NCI-H1417 treated with DMSO at 0.1 percent for 48 hours (cell line): ENCODE measurements around the gene SLC39A6.
"Not testable (repeated sequence)": the region's sequence is repeated elsewhere in the genome, so short reads cannot be mapped to it uniquely, and the experiment has no call there.

Source experiments
- DNase-seq: peaks from one replicate; lab custom pipeline; 2025; lab: John Stamatoyannopoulos, UW

The SLC39A6 gene

DNA sequence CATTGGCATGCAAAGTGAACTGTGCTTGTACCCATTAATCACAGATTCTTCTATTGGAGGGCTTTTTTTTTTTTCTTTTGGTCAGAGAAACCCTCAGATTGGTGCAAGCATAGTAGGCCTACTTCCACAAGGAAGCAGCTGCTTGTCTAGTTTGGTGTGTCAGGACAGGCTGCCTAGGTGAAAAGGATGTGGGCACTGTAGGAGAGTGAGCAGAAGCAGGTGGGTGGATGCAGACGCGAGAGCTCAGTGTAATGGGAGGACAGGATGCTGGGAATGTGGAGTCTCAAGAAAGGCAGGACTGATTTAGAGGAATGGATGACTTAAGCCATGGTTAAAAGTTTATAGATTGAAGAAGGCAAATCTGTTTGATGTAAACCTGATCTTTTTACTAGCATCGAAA is 3.6 kb upstream of the SLC39A6 start:
- no peak for DNase-seq

GRCh38 chr18:36131692-36132483 is 2.7 kb upstream of the SLC39A6 start:
- no peak for DNase-seq

- no peak for DNase-seq
These were observed 1.9 kb upstream of the SLC39A6 start for GRCh38 chr18:36130883-36131653.

DNA sequence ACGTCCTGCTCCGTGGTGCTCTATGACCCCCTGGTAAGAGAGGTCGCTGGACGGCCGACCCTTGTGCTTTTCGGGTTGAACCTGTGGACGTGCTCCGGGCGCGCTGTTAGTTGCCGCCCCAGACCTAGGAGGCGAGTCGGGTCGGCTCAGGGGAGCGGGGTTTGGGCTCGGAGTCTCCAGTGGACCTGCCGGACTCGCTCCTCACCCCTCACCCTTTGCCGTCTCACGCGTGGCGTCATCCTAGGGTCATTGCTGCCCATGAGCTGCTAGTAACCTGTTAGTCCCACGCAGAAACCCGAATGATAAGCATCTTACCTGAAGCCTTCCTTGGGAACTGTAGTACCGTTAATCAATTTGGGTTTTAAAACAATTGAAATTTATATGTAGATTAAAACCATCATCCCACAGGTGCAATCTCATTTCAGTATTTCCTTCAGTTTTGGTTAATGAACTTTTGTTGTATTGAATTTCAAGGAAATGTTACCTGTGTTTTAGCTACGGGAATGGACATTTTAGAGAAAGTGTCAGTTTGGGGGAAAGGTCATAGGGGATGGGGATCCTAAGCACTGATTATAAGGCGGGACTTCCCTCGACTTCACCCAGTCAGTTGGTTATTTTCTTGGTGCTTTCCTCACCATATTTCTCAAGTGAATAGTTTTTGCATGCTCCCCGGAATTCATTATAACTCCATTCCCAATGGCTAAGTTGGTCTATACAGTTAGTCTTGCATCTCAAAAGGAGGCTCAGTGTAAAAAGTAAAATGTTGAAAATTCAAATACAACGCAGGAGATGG is 1.1 kb upstream of the SLC39A6 start:
- DNase-seq = no peak

- no peak for DNase-seq
These were observed 237 bp downstream of the SLC39A6 start for GRCh38 chr18:36128907-36129299.

GRCh38 chr18:36128530-36128870 is 640 bp downstream of the SLC39A6 start:
- DNase-seq = no peak

DNA sequence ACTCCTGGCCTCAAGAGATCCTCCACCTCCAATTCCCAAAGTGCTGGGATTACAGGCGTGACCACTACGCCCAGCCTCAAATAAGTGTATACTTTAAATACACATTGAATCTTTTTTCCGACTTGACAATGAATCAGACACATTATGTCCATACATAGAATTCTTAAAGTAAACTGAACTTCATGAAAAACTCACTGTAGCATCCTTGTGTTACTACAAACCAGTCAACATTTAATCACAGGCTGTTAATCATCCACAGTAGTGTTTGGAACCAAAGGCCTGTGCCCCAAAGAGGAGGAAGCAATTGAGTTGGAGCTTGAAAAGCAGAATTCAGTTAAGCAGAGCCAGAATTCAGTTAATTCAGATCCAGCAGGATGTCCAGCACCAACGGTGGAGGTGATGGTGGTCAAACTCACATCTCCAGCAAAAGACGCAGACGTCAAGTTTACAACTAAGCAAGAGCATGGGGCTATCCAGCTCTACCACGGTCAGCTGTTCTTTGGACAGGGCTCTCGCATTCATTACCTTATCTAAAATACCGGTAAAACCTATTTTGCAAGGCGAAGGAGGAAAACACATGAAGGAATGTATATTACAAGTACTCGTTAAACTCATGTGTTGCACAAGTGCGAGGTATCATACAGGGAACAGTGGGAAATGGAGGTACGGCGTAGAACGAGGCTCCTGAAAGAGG is 1.2 kb downstream of the SLC39A6 start:
- no peak for DNase-seq

- no peak for DNase-seq
These were observed 2.5 kb downstream of the SLC39A6 start for GRCh38 chr18:36126668-36127067.

- DNase-seq = no peak
These were observed 4.3 kb downstream of the SLC39A6 start for GRCh38 chr18:36124841-36125240.

DNA sequence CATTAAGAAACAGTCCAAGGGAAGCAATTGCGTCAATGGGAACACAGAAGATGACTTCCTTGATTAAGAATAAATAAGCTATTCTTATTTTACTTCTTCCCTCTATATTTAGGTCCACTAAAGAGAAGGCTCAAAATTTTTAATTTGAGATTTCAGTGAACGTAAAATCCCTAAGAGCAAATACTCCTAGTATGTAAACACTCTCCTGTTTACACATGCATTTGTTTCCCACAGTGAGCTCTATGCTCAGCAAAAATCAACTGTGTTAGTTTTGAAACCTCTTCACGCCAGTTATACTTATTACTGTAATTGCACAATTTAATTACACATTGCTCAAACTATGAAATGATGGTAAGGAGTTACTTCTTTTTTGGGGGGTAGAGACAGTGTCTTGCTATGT is 8.8 kb downstream of the SLC39A6 start:
- DNase-seq = peak; percentile 5

DNA sequence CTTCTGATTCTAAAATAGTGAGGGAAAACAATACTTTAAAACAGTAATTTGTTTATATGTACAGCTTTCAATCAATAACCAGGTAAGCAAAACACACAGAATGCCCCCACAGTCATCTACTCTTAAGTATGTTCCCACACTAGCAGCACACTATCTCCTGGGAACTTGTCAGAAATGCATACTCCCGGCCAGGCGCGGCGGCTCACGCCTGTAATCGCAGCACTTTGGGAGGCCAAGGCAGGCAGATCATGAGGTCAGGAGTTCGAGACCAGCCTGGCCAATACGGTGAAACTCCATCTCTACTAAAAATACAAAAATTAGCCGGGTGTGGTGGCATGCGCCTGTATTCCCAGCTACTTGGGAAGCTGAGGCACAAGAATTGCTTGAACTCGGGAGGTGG is 12.4 kb downstream of the SLC39A6 start:
- DNase-seq = not testable (repeated sequence)

DNA sequence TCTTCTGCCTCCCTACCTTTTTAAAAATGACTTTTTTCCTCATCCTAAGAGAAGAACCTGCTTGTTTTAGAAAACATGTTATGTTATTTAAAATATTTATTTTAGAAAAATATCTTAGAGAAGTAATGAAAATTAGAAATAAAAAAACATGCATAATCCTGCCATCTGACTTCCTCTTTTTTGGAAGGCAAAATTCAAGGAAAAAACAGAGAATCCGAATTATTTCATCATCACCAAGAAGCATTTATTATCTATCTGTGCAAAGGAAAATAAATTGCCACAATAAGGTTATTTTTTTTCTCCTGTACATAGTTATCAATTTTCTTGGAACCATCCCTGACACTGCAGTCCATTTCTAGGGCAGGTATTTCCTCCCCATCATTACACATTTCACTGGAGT is 14.4 kb downstream of the SLC39A6 start:
- DNase-seq = no peak

DNA sequence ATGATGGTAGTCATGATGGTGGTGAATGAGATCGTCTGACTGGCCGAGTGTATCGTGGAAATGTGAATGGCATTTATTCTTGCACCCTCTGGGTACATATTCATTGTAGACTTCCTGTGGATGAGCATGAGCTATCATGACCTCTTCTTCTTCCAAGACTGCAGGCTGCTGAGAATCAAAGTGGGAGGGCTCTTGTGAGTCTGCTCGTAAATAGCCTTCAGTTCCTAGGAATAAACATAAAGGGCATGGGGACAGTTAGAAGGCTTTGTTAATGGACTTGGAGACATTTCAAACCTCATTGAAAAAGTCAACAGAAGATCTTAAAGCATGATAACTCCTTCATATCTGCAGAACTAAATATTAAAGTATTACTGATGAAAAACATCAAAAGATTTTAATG is 14.9 kb downstream of the SLC39A6 start:
- DNase-seq = no peak

DNA sequence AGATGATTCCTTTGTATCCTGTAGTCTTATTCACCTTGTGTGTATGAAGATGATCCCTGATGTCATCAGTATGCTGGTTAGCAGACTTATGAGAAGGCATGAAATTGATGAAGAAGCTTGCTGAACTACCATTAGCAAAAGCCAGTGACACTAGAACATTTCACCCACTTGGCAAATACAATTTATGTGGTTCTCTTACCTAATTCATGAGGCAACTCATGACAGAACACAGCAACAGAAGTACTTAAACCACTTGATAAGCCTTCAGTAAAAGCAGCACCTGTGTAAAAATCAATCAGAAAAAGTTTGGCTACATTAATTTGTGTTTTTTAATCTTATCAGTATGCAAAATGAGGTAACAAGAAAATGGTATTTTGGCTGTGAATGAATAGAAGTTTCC is 16.8 kb downstream of the SLC39A6 start:
- no peak for DNase-seq

DNA sequence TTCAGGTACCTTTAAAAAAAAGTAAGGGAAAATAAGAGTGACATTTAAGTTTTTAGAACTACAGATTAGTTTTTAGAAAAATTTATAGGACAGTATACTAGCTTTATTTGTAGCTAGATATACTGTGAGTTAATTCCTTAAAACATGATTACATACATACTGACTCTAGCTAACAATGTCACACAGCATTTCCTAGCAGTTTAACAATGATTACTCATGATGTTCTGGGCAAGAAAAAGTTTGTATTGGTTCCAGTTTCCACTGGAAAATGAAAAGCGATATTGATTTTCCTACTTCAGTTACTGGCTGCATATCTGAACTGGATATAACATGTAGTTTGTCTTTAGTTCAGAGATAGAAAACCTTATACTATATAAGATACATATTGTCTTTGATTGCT is 19.4 kb downstream of the SLC39A6 start:
- no peak for DNase-seq

DNA sequence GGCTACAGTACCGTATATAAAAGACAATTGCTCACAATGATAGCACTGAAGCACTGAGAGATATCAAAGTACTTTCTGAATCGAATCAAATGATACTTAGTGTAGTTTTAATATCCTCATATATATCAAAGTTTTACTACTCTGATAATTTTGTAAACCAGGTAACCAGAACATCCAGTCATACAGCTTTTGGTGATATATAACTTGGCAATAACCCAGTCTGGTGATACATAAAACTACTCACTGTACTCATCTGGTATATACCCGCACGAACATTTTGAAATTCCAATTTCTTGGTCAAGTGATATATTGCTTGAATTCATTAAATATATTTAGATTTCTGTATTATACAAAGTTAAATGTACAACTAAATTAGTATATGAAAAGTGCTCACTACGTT is 20.5 kb downstream of the SLC39A6 start:
- DNase-seq = no peak

DNA sequence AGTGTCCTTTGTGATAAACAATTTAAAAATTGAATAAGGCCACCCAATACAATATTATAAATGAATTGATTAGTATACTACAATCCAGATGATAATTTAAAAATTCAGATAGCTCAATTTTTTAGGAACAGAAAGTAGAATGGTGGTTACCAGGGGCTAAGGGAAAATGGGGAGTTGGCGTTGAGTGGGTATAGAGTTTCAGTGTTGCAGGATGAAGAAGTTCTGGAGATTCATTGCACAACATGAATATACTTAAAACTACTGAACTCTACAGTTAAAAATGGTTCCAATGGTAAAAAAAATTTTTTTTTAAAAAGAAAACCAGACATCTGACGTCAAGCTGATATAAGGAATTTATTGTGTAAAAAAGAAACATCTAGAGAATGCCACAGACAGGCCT is 20.9 kb downstream of the SLC39A6 start:
- no peak for DNase-seq

DNA sequence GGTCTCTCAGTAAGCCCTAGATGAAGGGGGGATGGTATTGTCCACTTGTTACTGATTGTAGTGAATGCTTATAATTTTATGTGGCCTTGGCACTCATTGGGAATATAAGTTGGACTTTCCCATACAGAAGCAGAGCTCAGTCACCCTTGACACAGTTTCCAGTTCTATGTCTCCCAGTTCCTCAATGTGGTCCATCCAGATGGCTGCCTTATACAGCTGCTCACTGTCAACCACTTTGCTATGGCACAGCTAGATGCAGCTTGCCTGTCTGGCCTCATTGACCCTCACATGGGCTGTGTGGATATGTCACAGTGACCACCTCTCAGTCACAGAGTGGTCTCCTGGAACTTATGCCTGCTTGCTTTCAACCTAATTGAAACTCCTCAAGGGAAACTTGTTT is 21.7 kb downstream of the SLC39A6 start:
- no peak for DNase-seq

DNA sequence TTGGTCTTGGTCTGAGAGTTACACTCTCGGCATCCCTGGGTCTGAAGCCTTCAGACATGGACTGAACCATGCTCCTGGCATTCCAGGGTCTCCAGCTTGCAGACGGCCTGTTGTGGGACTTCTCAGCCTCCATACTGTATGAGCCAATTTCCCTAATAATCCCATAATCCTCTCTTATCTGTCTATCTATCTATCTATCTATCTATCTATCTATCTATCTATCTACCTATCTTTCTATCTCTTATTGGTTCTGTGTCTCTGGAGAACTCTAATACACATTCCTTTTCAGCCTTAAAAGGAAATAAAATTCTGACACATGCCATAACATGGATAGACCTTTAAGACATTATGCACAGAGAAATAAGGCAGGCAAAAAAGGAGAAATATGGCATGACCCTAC is 24.4 kb downstream of the SLC39A6 start:
- no peak for DNase-seq

GRCh38 chr18:36101943-36102342 is 27.2 kb downstream of the SLC39A6 start:
- no peak for DNase-seq

- no peak for DNase-seq
These were observed 29.8 kb downstream of the SLC39A6 start for GRCh38 chr18:36099311-36099710.

- no peak for DNase-seq
These were observed 32.2 kb downstream of the SLC39A6 start for GRCh38 chr18:36096955-36097354.
